ENCODE results near the gene HDLBP.
A peak's percentile ranks its signal among the peaks of the same experiment; 100 is the strongest.

The HDLBP gene

GRCh38 chr2:241274127-241274526 is 41.3 kb downstream of the HDLBP start:
- TF ChIP-seq POLR2AphosphoS5 (IDR thresholded peaks at IDR 0.05; ENCODE audit: low read depth): no peak
- no peak for TF ChIP-seq SPI1 (IDR thresholded peaks at IDR 0.05; ENCODE audit: borderline replicate concordance, low read depth)
- Histone ChIP-seq H3K27ac (replicated peaks) (no peak overlapping the region), H3K4me3 (replicated peaks; ENCODE audit: insufficient read depth, low read length) (no peak overlapping the region), H3K27me3 (ENCODE audit: insufficient read depth, poor library complexity, severe bottlenecking) (no peaks in the 10 kb centered on the region)
- DNase-seq (ENCODE audit: low read depth in 1 of 2, low spot score in 1 of 2): peak in 1 of 2 experiments; percentile 36

DNA sequence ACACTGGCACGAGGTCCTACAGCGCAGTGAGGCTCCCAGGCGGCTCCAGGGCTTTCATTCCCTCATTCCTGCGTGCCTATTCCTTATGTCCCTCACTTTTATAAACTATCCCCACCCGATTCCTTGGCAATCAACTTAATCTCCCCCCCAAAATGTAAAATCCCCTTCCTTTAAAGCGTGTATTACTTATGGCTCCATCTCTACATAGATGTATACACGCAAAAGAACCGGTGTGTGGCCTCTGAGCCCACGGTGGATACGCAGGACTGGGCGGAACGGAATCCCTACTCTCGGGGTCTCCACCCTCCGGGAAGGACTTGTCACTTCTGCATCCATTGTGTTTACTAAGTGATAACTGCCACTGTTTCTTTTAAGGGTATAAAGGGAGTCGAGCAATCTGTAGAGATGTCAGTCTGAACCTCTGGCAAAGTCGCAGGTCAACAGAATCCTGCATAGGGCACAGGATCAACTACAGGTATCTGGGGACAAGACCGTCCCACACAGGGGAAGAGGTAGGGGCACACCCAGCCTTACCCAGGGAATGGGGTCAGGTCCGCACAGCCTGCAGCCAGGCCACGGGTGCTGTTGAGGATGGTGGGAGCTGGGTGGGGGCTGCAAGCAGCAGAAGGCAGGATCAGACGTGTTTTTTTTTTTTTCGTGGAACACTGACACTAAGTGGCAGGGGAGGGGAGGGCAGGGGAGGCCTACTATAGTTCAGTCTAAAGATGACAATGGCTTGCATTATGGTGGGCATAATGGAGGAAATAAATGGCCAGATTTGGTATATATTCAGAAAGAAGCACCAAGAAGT is 42.1 kb downstream of the HDLBP start:
- H3K27ac ChIP-seq (replicated peaks): no peak overlapping the region
- TF ChIP-seq SPI1 (IDR thresholded peaks at IDR 0.05; ENCODE audit: borderline replicate concordance, low read depth) (no peak), GABPA (IDR thresholded peaks at IDR 0.05; ENCODE audit: low read depth) (no peak), POLR2AphosphoS5 (IDR thresholded peaks at IDR 0.05; ENCODE audit: low read depth) (no peak)
- TF ChIP-seq, protein P1, sequence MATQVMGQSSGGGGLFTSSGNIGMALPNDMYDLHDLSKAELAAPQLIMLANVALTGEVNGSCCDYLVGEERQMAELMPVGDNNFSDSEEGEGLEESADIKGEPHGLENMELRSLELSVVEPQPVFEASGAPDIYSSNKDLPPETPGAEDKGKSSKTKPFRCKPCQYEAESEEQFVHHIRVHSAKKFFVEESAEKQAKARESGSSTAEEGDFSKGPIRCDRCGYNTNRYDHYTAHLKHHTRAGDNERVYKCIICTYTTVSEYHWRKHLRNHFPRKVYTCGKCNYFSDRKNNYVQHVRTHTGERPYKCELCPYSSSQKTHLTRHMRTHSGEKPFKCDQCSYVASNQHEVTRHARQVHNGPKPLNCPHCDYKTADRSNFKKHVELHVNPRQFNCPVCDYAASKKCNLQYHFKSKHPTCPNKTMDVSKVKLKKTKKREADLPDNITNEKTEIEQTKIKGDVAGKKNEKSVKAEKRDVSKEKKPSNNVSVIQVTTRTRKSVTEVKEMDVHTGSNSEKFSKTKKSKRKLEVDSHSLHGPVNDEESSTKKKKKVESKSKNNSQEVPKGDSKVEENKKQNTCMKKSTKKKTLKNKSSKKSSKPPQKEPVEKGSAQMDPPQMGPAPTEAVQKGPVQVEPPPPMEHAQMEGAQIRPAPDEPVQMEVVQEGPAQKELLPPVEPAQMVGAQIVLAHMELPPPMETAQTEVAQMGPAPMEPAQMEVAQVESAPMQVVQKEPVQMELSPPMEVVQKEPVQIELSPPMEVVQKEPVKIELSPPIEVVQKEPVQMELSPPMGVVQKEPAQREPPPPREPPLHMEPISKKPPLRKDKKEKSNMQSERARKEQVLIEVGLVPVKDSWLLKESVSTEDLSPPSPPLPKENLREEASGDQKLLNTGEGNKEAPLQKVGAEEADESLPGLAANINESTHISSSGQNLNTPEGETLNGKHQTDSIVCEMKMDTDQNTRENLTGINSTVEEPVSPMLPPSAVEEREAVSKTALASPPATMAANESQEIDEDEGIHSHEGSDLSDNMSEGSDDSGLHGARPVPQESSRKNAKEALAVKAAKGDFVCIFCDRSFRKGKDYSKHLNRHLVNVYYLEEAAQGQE (IDR thresholded peaks at IDR 0.05; ENCODE audit: insufficient replicate concordance, low read depth): no peak
- TF ChIP-seq, protein P2, sequence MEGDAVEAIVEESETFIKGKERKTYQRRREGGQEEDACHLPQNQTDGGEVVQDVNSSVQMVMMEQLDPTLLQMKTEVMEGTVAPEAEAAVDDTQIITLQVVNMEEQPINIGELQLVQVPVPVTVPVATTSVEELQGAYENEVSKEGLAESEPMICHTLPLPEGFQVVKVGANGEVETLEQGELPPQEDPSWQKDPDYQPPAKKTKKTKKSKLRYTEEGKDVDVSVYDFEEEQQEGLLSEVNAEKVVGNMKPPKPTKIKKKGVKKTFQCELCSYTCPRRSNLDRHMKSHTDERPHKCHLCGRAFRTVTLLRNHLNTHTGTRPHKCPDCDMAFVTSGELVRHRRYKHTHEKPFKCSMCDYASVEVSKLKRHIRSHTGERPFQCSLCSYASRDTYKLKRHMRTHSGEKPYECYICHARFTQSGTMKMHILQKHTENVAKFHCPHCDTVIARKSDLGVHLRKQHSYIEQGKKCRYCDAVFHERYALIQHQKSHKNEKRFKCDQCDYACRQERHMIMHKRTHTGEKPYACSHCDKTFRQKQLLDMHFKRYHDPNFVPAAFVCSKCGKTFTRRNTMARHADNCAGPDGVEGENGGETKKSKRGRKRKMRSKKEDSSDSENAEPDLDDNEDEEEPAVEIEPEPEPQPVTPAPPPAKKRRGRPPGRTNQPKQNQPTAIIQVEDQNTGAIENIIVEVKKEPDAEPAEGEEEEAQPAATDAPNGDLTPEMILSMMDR (IDR thresholded peaks at IDR 0.05; ENCODE audit: insufficient read depth, low read length): no peak
- H3K4me3 ChIP-seq (replicated peaks; ENCODE audit: insufficient read depth, low read length): peak overlapping the region; percentile 68
- no peak for DNase-seq (ENCODE audit: low read depth in 1 of 2, low spot score in 1 of 2)
- no peaks in the 10 kb centered on the region for H3K27me3 ChIP-seq (ENCODE audit: insufficient read depth, poor library complexity, severe bottlenecking)

- TF ChIP-seq, protein P1 (IDR thresholded peaks at IDR 0.05; ENCODE audit: insufficient replicate concordance, low read depth): no peak
- TF ChIP-seq GABPA (IDR thresholded peaks at IDR 0.05; ENCODE audit: low read depth) (no peak), SPI1 (IDR thresholded peaks at IDR 0.05; ENCODE audit: borderline replicate concordance, low read depth) (no peak), POLR2AphosphoS5 (IDR thresholded peaks at IDR 0.05; ENCODE audit: low read depth) (no peak)
- TF ChIP-seq, protein P2 (IDR thresholded peaks at IDR 0.05; ENCODE audit: insufficient read depth, low read length): no peak
- Histone ChIP-seq H3K4me3 (replicated peaks; ENCODE audit: insufficient read depth, low read length) (peak overlapping the region; percentile 68), H3K27ac (replicated peaks) (peak overlapping the region; percentile 63), H3K27me3 (ENCODE audit: insufficient read depth, poor library complexity, severe bottlenecking) (no peaks in the 10 kb centered on the region)
- DNase-seq (ENCODE audit: low read depth in 1 of 2, low spot score in 1 of 2): peak; percentile 28 to 55
Measured at GRCh38 chr2:241272303-241273209, 42.9 kb downstream of the HDLBP start.

Data from HL-60 (cell line).